Stimulated activated naive CD8-positive, alpha-beta T cell treated with anti-CD3 and anti-CD28 coated beads, Interleukin-15, amount 100 ng/mL, for 72 hours (primary cell): ENCODE data around the gene ABHD17A.
A peak's percentile ranks its signal among the peaks of the same experiment; 100 is the strongest.
"Not testable (repeated sequence)": the region's sequence is repeated elsewhere in the genome, so short reads cannot be mapped to it uniquely, and the experiment has no call there.

Experiments
- ATAC-seq: fragments of 150-1000 bp; cut with Tn5 transposase; 2 replicates; pipeline ENCODE4 v1.10.0; 2021; ENCODE audit warnings: mild to moderate bottlenecking, moderate library complexity
- DNase-seq, 2 donors: peaks; one replicate each; pipeline ENCODE4 v3.0.0; 2021 to 2022
- H3K27ac Mint-ChIP-seq, 2 donors: one replicate each; pipeline ENCODE4 v1.8.0; 2022; ENCODE audit warnings: mild to moderate bottlenecking in 2 of 2, mixed read lengths in 2 of 2, moderate library complexity in 2 of 2
- H3K27me3 Mint-ChIP-seq: one replicate; pipeline ENCODE4 v1.8.0; 2022; ENCODE audit warnings: mixed read lengths
- H3K4me1 Mint-ChIP-seq: one replicate; pipeline ENCODE4 v1.8.0; 2022; ENCODE audit warnings: mild to moderate bottlenecking, mixed read lengths
- H3K4me3 Mint-ChIP-seq, 2 donors: one replicate each; pipeline ENCODE4 v1.8.0; 2022; ENCODE audit warnings: mild to moderate bottlenecking in 2 of 2, mixed read lengths in 2 of 2, moderate library complexity in 1 of 2
- H3K9me3 Mint-ChIP-seq, 2 donors: one replicate each; pipeline ENCODE4 v1.8.0; 2022; ENCODE audit warnings: mixed read lengths in 2 of 2

Gene ABHD17A

DNA sequence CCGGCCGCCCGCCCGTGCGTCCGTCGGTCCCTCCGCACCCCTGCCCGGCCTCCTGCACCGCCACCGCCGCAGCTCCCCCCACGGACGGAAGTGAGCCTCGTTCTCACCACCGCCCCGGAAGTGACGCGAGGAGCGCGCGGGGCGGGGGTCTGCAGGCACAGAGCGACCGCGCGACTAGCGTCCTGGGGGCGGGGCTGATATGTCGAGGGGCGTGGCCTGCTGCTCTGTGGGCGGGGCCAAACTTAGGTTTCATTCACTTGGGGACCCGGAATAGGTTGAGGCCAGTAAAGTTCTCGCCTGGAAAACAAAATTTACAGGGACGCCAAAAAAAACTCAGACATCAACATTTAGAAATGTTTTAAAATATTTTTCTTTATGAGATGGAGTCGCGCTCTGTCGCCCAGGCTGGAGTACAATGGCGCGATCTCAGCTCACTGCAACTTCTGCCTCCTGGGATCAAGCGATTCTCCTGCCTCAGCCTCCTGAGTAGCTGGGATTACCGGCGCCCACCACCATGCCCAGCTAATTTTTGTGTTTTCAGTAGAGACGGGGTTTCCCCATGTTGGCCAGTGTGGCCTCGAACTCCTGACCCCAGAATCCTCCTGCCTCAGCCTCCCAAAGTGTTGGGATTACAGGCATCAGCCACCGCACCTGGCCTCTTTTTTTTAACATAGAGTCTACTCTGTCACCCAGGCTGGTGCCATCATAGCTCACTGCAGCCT, at the start of gene ABHD17A:
Gene ABHD17A (minus strand): TSS at position 99 of the 722 bp plus-strand sequence. CDS start 3,930 bp downstream, outside the sequence.
- peaks cover 46% of the 10 kb centered on the region for H3K4me1 Mint-ChIP-seq
- H3K27me3 Mint-ChIP-seq, H3K9me3 Mint-ChIP-seq: not testable (repeated sequence)
- ATAC-seq (peak; percentile 80), DNase-seq (peak; percentile 91 to 94)
- peak within 1 kb of the TSS; percentile 96 to 97 for H3K4me3 Mint-ChIP-seq
- H3K27ac Mint-ChIP-seq: peak within 1 kb of the TSS; percentile 96 to 97

DNA sequence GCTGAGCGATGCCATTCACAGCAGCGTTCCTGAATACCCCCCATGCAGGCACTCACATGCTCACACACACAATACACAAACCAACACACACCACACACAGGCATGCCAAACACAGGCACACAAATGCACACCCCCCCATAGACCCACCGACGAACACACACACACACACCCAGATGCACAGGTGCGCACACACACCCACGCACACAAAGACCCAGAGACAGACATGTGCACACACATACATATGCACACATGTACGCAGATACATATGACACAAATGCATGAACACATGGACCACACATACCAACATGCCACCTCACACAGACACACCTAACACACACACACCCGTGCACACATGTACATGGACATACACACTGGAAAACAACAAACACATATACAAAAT, 48.6 kb upstream of the ABHD17A start:
- Mint-ChIP-seq H3K4me3 (no peak overlapping the region), H3K27ac (no peak overlapping the region), H3K4me1 (peaks cover 20% of the 10 kb centered on the region), H3K27me3 (peaks cover 11% of the 10 kb centered on the region), H3K9me3 (peaks cover 0 to 19% of the 10 kb centered on the region in 2 donors)
- DNase-seq (no peak), ATAC-seq (no peak)

DNA sequence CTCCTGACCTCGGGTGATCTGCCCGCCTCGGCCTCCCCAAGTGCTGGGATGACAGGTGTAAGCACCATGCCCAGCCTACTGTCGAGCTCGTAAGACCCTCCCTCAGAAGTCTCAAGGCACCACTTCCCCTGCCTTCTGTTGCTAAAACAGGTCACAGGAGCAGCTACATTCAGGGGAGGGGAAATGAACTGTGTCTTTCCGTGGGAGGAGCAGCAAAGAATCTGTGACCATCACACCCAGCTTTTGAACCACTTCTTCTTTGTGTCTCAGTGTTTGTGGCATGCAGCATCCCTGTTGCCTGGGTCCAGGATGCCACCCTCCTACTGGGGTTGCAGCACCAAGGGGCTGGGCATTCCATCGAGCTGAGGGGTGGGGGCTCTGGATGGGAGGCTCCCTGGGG, 47.9 kb upstream of the ABHD17A start:
- H3K27ac Mint-ChIP-seq: no peak overlapping the region
- H3K4me1 Mint-ChIP-seq: peaks cover 23% of the 10 kb centered on the region
- DNase-seq: no peak
- peaks cover 14% of the 10 kb centered on the region for H3K27me3 Mint-ChIP-seq
- peaks cover 0 to 19% of the 10 kb centered on the region in 2 donors for H3K9me3 Mint-ChIP-seq
- no peak overlapping the region for H3K4me3 Mint-ChIP-seq
- ATAC-seq: no peak

DNA sequence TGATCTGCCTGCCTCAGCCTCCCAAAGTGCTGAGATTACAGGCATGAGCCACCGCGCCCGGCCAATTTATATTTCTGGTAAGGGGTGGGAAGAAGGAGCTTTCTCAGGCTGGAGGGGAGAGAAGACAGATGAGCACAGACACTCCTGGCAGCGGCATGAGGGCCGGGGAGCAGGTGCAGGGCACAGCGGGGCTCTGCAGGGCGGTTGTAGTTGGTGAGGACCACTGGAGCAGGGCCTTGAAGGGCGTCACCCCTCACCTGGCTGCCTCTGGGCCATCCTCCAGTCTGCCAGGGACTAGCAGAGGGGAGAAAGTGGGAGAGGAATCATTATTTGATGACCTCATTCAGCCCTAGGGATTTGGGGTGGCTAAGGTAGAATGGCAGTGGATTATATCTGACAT, 47.1 kb upstream of the ABHD17A start:
- peaks cover 18% of the 10 kb centered on the region for H3K27me3 Mint-ChIP-seq
- H3K9me3 Mint-ChIP-seq: peaks cover 0 to 19% of the 10 kb centered on the region in 2 donors
- no peak overlapping the region for H3K27ac Mint-ChIP-seq
- H3K4me1 Mint-ChIP-seq: peaks cover 31% of the 10 kb centered on the region
- ATAC-seq (no peak), DNase-seq (no peak)
- no peak overlapping the region for H3K4me3 Mint-ChIP-seq

DNA sequence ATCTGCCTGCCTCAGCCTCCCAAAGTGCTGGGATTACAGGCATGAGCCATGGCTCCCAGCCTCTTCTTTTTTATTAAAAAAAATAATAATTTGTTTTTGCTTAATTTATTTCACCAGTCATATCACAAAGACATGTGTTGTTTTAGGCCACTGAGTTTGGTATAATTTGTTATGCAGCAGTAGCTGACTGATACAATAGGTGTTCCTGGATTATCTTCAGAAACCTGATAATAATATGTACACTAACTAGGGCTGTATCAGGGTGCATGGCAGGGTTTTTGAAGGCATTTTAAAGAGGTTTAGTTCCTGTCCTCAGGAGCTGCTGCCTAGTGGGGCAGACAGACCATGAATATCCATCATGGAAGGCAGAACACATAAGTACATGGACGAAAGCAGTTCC, 46.1 kb upstream of the ABHD17A start:
- Mint-ChIP-seq H3K9me3 (peaks cover 0 to 19% of the 10 kb centered on the region in 2 donors), H3K4me3 (no peak overlapping the region), H3K4me1 (peaks cover 32% of the 10 kb centered on the region), H3K27ac (no peak overlapping the region), H3K27me3 (peaks cover 18% of the 10 kb centered on the region)
- ATAC-seq (no peak), DNase-seq (no peak)

DNA sequence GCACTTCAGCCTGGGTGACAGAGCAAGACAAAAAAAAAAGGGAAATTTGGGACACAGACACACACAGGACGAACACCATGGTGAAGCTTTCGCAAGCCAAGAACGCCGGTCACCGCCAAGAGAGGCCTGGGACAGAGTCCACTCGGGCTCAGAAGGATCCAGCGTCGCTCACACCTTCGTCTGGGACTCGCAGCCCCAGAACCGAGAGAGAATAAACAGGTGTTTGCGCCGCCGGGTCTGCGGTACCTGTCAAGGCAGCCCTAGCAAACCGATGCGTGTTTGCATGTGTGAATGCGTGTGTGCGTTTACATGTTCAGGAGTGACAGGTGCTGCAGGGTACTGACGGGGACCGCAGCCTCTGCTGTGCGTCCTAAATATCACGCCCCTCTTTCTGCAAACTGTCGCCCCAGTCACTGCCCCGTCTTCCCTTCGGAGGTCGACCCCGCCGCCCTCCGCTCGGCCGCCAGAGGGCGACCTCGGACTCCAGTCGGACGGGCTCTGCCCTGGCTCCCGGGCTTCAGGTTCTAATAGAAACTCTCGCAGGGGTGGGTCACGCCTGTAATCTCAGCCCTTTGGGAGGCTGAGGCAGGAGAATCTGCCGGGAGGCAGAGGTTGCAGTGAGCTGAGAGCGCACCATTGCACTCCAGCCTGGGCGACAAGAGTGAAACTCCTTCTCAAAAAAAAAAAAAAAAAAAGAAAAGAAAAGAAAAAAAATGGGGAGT, 43.9 kb upstream of the ABHD17A start:
- H3K9me3 Mint-ChIP-seq: peaks cover 0 to 7% of the 10 kb centered on the region in 2 donors
- peak; percentile 92 for ATAC-seq
- peak overlapping the region; percentile 64 to 84 for H3K4me3 Mint-ChIP-seq
- peak overlapping the region in 1 of 2 donors; percentile 96 for H3K27ac Mint-ChIP-seq
- peak; percentile 82 to 86 for DNase-seq
- H3K27me3 Mint-ChIP-seq: peaks cover 18% of the 10 kb centered on the region
- H3K4me1 Mint-ChIP-seq: peaks cover 32% of the 10 kb centered on the region

DNA sequence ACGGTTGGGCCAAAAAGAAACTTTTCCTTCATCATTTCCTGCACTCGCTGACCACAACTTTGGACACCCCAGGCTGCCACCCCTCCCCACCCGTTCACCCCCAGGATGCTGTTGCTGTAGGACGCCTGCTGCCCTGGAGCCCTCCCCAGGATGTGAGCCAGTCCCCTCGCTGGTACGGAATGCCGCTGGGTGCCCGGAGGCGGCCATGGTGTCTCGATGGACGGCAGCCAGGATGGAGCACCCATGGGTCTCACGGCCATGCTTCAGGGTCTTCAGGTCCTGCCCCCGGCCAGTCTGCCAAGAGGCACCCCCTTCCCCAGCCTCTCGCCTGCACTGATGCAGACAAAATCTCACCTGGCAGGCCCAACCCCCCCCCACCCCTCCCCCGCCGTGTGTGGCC, 40.2 kb upstream of the ABHD17A start:
- ATAC-seq: no peak
- Mint-ChIP-seq H3K4me3 (no peak overlapping the region), H3K27me3 (peaks cover 17% of the 10 kb centered on the region), H3K4me1 (peaks cover 55% of the 10 kb centered on the region), H3K27ac (no peak overlapping the region), H3K9me3 (no peaks in the 10 kb centered on the region)
- DNase-seq: no peak

DNA sequence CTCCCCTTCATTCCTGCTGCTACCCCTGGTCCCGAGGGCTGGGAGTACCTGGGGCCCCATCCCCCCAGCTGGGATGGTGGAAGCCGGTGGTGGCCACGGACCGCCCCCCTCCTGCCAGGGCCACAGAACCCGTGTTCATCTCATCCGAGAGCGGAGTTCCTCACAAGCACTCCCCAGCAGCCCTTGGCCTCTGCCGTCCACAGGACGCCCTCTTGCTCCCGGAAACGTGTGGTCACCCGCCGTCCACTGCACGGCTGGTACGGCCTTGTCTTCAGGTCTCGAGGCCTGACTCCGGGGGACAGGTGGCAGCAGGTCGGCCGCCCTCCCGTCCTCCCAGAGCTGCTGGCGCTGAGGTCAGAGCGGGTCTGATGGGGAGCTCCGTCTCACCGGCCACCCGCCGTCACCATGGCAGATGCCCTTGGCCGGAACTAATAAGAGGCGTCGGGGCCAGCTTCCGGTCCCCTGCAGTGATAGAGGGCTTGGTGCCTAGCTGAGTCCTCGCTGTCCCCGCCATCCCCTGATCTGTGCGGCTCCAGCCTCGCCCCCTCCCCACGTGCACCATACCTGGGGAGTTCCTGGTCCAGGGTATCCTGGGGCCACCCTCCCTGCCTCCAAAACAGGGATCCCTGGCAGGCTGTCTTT, 39.1 kb upstream of the ABHD17A start:
- peaks cover 44% of the 10 kb centered on the region for H3K4me1 Mint-ChIP-seq
- H3K9me3 Mint-ChIP-seq: no peaks in the 10 kb centered on the region
- DNase-seq: no peak
- H3K27ac Mint-ChIP-seq: no peak overlapping the region
- ATAC-seq: no peak
- H3K27me3 Mint-ChIP-seq: peaks cover 7% of the 10 kb centered on the region
- no peak overlapping the region for H3K4me3 Mint-ChIP-seq

DNA sequence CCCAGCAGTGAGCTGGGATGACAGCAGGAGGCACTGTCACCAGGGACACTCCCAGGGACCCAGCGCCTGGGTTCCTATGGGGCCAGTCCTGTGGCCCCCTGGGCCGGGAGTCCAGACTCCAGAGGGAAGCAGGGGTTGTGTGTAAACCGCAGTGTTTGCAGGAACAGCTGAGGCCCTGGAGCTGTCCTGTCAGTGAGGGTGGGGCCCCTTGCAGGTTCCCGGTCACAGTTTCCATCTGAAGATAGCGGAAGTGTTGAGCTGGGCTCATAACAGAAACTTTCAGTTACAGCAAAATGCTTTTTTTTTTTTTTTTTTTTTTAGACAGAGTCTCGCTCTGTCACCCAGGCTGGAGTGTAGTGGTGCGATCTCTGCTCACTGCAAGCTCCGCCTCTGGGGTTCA, 38.0 kb upstream of the ABHD17A start:
- peak; percentile 44 for ATAC-seq

DNA sequence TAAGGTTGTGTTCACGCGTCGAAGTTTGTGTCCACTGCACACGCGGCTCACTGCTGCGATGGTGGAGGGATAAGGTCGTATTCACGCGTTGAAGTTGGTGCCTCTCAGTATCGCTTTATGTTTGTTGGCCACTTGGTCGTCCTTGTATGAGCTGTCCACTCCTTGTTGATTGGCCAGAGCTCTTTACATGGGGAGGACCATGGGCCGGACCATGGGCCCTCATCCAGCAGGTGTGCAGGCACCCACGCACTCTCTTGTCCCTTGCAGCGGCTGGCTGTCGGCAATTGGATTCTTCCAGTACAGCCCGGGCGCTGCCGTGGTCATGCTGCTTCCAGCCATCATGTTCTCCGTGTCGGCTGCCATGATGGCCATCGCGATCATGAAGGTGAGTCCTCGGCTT, 37.5 kb upstream of the ABHD17A start:
- Mint-ChIP-seq H3K27me3 (no peaks in the 10 kb centered on the region), H3K27ac (peak overlapping the region in 1 of 2 donors; percentile 31), H3K9me3 (no peaks in the 10 kb centered on the region), H3K4me1 (peaks cover 33% of the 10 kb centered on the region), H3K4me3 (no peak overlapping the region)
- no peak for ATAC-seq
- DNase-seq: no peak

More for the DNA sequence above, 38.0 kb upstream of the ABHD17A start:
- peaks cover 5% of the 10 kb centered on the region for H3K27me3 Mint-ChIP-seq
- no peak for DNase-seq
- H3K9me3 Mint-ChIP-seq: no peaks in the 10 kb centered on the region
- H3K27ac Mint-ChIP-seq: peak overlapping the region in 1 of 2 donors; percentile 71
- H3K4me1 Mint-ChIP-seq: peaks cover 37% of the 10 kb centered on the region
- no peak overlapping the region for H3K4me3 Mint-ChIP-seq

DNA sequence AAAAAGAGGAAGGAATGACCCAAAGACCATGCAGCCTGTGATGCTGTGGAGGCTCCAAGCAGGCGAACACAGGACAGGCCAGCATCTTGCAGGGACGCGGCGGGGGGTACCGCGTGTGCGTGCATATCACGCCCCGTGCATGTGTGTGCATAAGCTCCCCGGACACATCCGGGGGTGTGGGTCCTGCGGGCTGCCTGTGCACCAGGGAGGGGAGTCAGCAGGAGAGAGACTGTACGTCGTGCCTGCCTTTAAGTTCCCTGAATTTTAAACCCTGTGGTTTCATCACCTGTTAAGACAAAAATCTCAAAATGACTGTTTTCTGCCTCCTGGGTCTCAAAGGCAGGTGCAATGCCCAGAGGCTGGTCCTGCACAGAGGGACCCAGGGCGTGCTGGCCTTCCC, 36.5 kb upstream of the ABHD17A start:
- Mint-ChIP-seq H3K9me3 (no peaks in the 10 kb centered on the region), H3K27me3 (no peaks in the 10 kb centered on the region), H3K4me3 (no peak overlapping the region), H3K27ac (no peak overlapping the region), H3K4me1 (peaks cover 27% of the 10 kb centered on the region)
- DNase-seq (no peak), ATAC-seq (no peak)

DNA sequence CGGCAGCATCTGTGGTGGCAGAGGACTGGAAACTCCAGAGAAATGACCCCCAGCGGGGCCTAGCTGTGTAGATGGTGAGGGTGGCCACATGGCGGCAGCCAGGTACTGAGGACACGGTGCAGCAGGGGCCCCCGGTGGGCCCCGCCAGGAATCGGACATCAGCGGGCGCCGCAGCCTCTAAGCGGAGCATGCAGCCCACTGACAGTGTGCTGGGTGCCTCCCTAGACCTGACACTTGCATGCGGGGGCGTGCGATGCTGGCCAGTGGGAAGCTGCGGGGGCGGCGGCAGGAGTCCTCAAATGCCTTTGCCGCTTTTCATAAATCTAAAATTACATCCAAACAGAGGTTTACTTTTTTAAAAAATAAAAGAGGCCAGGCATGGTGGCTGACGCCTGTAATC, 36.0 kb upstream of the ABHD17A start:
- H3K9me3 Mint-ChIP-seq: no peaks in the 10 kb centered on the region
- no peaks in the 10 kb centered on the region for H3K27me3 Mint-ChIP-seq
- H3K27ac Mint-ChIP-seq: no peak overlapping the region
- peaks cover 27% of the 10 kb centered on the region for H3K4me1 Mint-ChIP-seq
- no peak overlapping the region for H3K4me3 Mint-ChIP-seq
- ATAC-seq: no peak
- DNase-seq: no peak

DNA sequence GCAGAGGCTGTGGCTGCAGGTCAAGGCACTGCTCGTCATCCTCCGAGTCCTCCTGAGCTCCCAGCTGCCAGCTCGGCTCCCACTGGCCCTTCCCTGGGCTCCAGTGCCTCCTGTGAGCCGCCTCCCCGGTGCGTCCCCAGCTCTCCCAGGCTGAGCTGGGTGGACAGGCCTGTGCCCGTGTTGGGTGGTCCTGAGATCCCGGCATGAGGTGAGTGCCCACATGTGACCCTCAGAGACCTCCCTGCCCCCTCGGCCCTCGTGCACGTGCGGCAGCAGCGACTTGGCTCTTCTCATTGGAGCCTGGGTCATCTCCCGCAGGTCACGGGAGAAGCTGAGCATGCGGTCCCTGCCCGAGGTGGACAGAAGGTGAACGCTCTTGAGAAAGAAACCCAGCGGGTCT, 35.3 kb upstream of the ABHD17A start:
- no peak overlapping the region for H3K4me3 Mint-ChIP-seq
- peaks cover 27% of the 10 kb centered on the region for H3K4me1 Mint-ChIP-seq
- no peaks in the 10 kb centered on the region for H3K27me3 Mint-ChIP-seq
- H3K27ac Mint-ChIP-seq: no peak overlapping the region
- DNase-seq (no peak), ATAC-seq (no peak)
- H3K9me3 Mint-ChIP-seq: no peaks in the 10 kb centered on the region

DNA sequence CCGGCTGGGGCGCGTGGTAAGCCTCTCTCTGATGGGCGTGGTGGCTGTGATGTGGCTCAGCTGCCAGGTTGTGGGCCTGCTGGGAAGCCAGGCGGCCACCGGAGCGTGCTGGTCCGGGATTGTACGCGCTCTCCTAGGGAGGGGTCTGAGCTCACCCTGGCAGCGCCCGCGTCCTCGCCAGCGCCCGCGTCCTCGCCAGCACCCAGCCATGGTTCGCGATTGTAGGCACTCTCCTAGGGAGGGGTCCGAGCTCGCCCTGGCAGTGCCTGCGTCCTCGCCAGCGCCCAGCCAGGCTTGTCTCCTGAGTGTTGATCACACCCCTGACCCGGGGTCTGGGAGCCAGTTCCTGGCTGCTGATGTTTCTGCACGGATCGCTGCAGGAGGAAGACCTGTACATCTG, 33.7 kb upstream of the ABHD17A start:
- Mint-ChIP-seq H3K27ac (no peak overlapping the region), H3K4me1 (peaks cover 30% of the 10 kb centered on the region), H3K27me3 (no peaks in the 10 kb centered on the region), H3K4me3 (no peak overlapping the region), H3K9me3 (no peaks in the 10 kb centered on the region)
- DNase-seq (no peak), ATAC-seq (no peak)

DNA sequence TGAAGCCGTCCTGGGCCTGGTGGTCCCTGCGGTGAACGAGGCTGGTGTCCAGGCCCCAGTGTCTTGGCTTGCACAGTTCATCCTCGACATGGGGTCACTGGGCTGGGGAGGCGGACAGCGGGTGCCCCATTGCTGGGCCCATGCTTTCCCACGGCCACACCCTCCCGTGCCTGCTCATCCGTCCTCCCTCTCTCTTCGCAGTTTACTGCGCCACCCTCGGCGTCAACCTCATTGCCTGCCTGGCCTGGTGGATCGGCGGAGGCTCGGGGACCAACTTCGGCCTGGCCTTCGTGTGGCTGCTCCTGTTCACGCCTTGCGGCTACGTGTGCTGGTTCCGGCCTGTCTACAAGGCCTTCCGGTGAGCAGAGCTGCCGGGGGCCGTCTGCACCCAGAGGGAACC, 32.6 kb upstream of the ABHD17A start:
- ATAC-seq (no peak), DNase-seq (no peak)
- Mint-ChIP-seq H3K27me3 (no peaks in the 10 kb centered on the region), H3K27ac (no peak overlapping the region), H3K4me3 (no peak overlapping the region), H3K4me1 (peaks cover 33% of the 10 kb centered on the region), H3K9me3 (no peaks in the 10 kb centered on the region)

DNA sequence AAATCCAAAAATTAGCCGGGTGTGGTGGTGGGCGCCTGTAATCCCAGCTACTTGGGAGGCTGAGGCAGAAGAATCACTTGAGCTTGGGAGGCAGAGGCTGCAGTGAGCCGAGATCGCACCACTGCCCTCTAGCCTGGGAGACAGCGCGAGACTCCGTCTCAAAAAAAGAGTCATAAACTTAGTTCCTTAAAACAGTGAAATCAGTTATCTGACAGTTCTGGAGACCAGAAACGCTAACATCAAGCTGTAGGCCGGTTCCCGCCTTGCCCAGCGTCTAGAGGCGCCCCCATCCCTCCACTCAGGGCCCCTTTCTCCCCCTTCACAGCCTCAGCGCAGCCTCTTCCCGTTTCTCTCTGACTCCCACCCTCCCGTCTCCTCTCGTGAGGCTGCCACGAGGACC, 31.9 kb upstream of the ABHD17A start:
- DNase-seq (no peak), ATAC-seq (no peak)
- Mint-ChIP-seq H3K4me3 (no peak overlapping the region), H3K27me3 (no peaks in the 10 kb centered on the region), H3K4me1 (peaks cover 28% of the 10 kb centered on the region), H3K9me3 (no peaks in the 10 kb centered on the region), H3K27ac (peak overlapping the region in 1 of 2 donors; percentile 63)
